Small intestine (tissue), 7 donors: Measurements from ENCODE around the gene ATXN7. TPM values are rescaled to one million over a fixed set of nuclear protein-coding genes. Genes with fewer than 3 reads are reported as not detected.

Experiments used
- DNase-seq, 2 donors: peaks; one replicate each; pipeline versions ENCODE4 v3.0.0 to v3.0.0-alpha.2; 2013
- FAIRE-seq: peaks from 2 replicates; lab custom pipeline; 2012; peaks lifted over from hg19 to GRCh38; lab: Jason Lieb, UNC
- H3K27ac ChIP-seq, 3 donors: one replicate each; pipeline ENCODE4 v1.5.1; 2013; ENCODE audit warnings: low read length in 2 of 3, mild to moderate bottlenecking in 2 of 3, control low read depth in 1 of 3, inconsistent platforms in 1 of 3, low read depth in 1 of 3, moderate library complexity in 1 of 3
- H3K27me3 ChIP-seq, 3 donors: one replicate each; pipeline ENCODE4 v1.6.1; 2013; ENCODE audit warnings: low read length in 3 of 3, inconsistent platforms in 1 of 3; ENCODE audit not compliant: control insufficient read depth in 3 of 3, insufficient read depth in 3 of 3
- H3K36me3 ChIP-seq, 3 donors: one replicate each; pipeline ENCODE4 v1.6.1; 2013; ENCODE audit warnings: low read length in 3 of 3, inconsistent platforms in 1 of 3, low read depth in 1 of 3, mild to moderate bottlenecking in 1 of 3, moderate library complexity in 1 of 3; ENCODE audit not compliant: control insufficient read depth in 3 of 3, insufficient read depth in 2 of 3
- H3K4me1 ChIP-seq, 3 donors: one replicate each; pipeline ENCODE4 v1.6.1; 2013; ENCODE audit warnings: low read length in 2 of 3, inconsistent platforms in 1 of 3, low read depth in 1 of 3, mild to moderate bottlenecking in 1 of 3, moderate library complexity in 1 of 3; ENCODE audit not compliant: control insufficient read depth in 3 of 3, insufficient read depth in 2 of 3
- H3K4me3 ChIP-seq, 3 donors: one replicate each; pipeline ENCODE4 v1.5.1; 2013; ENCODE audit warnings: low read length in 3 of 3, control low read depth in 1 of 3, inconsistent platforms in 1 of 3, low read depth in 1 of 3, mild to moderate bottlenecking in 1 of 3, moderate library complexity in 1 of 3
- H3K9me3 ChIP-seq, 2 donors: one replicate each; pipeline ENCODE4 v1.6.1; 2013; ENCODE audit warnings: low read depth in 1 of 2, low read length in 1 of 2; ENCODE audit not compliant: control insufficient read depth in 2 of 2, insufficient read depth in 1 of 2
- WGBS, 3 donors: extraction: QIAGEN DNeasy Blood & Tissue Kit; methylation state at CpG; one replicate each; pipeline ENCODE4 v1.1.7; 2013; 5-methylcytosine and 5-hydroxymethylcytosine counted together
- polyA plus RNA-seq, 4 donors: library from polyadenylated mRNA; stranded (reverse) in 3 of 4; unstranded in 1 of 4; fragments of 200-250 nt in 3 of 4; fragments of 120-200 nt in 1 of 4; gene quantifications; one replicate each; pipeline versions ENCODE4 v1.2.1 to v1.2.3, GENCODE V29; 2013
- donor health status: healthy with polysubstance abuse.
- donor health status: control.
- donor health status: control.
- donor health status: Bipolar disorder and iron deficiency.
- donor health status: healthy.

ATXN7 gene
- polyA plus RNA-seq, 4 donors: 2.4 to 17.0 (median 5.3) TPM

GRCh38 chr3:64038253-64038767, 174.6 kb downstream of the ATXN7 start:
- H3K9me3 ChIP-seq: no peaks in the 10 kb centered on the region
- H3K36me3 ChIP-seq: no peaks in the 10 kb centered on the region
- H3K27ac ChIP-seq: no peak overlapping the region
- DNase-seq (no peak), FAIRE-seq (no peak)
- WGBS, 3 donors: 40 to 49% (median 47%) methylated on average over 4 of the region's 4 CpGs
- H3K4me3 ChIP-seq: no peak overlapping the region
- H3K4me1 ChIP-seq: no peaks in the 10 kb centered on the region
- H3K27me3 ChIP-seq: peaks cover 0 to 6% (median 2%) of the 10 kb centered on the region in 3 donors

DNA sequence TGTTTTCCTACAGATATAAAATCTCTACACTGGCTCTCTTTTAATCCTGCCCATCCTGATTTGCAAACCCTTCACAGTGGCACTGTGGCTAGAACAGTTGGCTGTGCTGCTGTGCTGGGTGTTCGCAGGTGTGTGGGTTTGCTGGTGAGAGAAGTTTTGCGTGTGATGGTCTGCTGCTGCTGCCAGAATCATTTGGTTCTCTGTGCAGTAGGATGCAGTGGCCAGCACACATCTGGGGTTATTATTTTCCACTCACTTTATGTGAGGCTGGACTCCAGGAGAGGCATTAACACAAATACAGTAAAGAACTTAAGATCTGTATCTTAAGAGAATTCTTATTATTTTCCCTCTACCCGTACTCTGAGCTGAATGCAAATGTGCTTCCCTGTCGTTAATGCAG, 175.7 kb downstream of the ATXN7 start:
- no peaks in the 10 kb centered on the region for H3K4me1 ChIP-seq
- no peaks in the 10 kb centered on the region for H3K36me3 ChIP-seq
- H3K4me3 ChIP-seq: no peak overlapping the region
- FAIRE-seq (no peak), DNase-seq (no peak)
- WGBS, 3 donors: 59 to 79% (median 64%) methylated on average over 4 of the region's 4 CpGs
- peaks cover 0 to 6% (median 2%) of the 10 kb centered on the region in 3 donors for H3K27me3 ChIP-seq
- no peak overlapping the region for H3K27ac ChIP-seq
- no peaks in the 10 kb centered on the region for H3K9me3 ChIP-seq

DNA sequence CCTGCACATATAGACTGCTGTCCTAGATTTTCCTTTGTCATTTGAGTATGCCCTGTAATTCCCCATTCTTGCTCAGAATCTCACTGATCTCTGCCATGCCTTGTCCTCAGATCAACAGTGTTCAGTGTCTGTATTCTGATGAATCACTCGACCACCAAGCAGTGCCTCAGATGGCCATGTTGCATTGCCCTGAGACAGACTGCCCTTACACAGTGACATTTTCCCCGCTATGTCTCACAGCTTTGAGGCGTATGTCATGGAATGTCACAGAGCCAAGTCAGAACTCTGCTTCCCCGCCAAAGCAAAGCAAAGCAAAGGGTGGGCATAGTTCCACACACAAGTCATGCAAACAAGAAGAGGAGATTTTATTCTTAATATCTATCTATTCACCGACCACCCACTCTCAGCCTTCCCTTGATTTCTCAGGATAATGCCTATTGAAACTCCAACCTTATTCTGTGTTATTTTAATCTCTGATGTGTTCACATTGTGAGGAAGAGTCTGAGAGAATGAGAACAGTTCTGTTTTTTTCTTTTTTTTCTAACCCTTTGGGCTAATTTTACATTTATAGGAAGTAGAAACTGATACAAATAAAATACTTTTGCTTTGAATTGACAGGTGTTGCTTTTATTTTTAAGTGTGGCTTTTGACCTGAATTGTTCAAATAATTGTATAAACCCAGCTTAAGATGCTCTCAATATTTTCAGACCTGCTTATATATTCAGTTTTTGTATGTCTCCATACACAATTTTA, 176.5 kb downstream of the ATXN7 start:
- Histone ChIP-seq H3K9me3 (no peaks in the 10 kb centered on the region), H3K4me1 (no peaks in the 10 kb centered on the region), H3K4me3 (no peak overlapping the region), H3K27ac (no peak overlapping the region), H3K36me3 (no peaks in the 10 kb centered on the region), H3K27me3 (peaks cover 0 to 6% (median 2%) of the 10 kb centered on the region in 3 donors)
- FAIRE-seq: no peak
- no peak for DNase-seq
- 62 to 72% (median 68%) methylated on average over 5 of the region's 5 CpGs for WGBS, 3 donors

GRCh38 chr3:64042952-64043351, 179.3 kb downstream of the ATXN7 start:
- Histone ChIP-seq H3K4me3 (no peak overlapping the region), H3K36me3 (no peaks in the 10 kb centered on the region), H3K27ac (no peak overlapping the region), H3K4me1 (no peaks in the 10 kb centered on the region), H3K27me3 (peaks cover 0 to 9% (median 2%) of the 10 kb centered on the region in 3 donors), H3K9me3 (no peaks in the 10 kb centered on the region)
- 60 to 75% (median 65%) methylated on average over 1 of the region's 1 CpG for WGBS, 3 donors
- FAIRE-seq (no peak), DNase-seq (no peak)

- Histone ChIP-seq H3K9me3 (no peaks in the 10 kb centered on the region), H3K36me3 (no peaks in the 10 kb centered on the region), H3K4me1 (no peaks in the 10 kb centered on the region), H3K27ac (no peak overlapping the region), H3K27me3 (peaks cover 0 to 10% (median 0%) of the 10 kb centered on the region in 3 donors), H3K4me3 (no peak overlapping the region)
- 62 to 76% (median 68%) methylated on average over 3 of the region's 3 CpGs for whole genome bisulfite sequencing, 3 donors
- DNase-seq (no peak), FAIRE-seq (no peak)
These were observed 182.9 kb downstream of the ATXN7 start for GRCh38 chr3:64046592-64046991.

DNA sequence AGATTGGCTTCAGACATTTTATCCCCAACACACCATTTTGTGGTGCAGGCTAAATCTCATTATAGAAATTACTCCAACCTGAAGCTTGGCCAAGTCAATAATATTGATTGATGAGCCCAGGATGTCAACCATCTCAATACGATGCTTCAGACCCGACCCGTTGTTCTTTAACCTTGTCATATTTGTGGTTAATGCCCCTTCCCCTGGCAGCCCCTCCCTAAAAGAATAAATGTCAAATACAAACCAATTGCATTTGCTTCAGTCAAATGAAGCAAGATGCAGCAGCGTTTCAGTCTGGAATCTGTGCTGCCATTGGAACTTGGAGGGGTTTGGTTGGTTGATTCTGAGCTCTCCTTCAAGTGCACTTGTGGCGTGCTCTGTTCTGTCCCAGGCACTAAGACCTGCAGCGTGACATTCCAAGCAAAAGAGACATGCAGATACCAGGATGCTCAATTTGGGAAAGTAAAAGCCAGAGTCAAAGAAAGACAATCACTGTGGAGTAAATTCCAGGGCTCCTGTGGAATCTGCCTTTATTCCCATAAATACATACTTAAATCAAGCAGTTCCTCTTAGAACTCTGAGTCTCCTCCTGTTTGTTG, 183.4 kb downstream of the ATXN7 start:
- H3K4me1 ChIP-seq: no peaks in the 10 kb centered on the region
- 41 to 66% (median 62%) methylated on average over 6 of the region's 6 CpGs for WGBS, 3 donors
- FAIRE-seq: no peak
- H3K4me3 ChIP-seq: no peak overlapping the region
- H3K36me3 ChIP-seq: no peaks in the 10 kb centered on the region
- no peak overlapping the region for H3K27ac ChIP-seq
- H3K27me3 ChIP-seq: peaks cover 0 to 10% (median 0%) of the 10 kb centered on the region in 3 donors
- no peaks in the 10 kb centered on the region for H3K9me3 ChIP-seq
- no peak for DNase-seq

DNA sequence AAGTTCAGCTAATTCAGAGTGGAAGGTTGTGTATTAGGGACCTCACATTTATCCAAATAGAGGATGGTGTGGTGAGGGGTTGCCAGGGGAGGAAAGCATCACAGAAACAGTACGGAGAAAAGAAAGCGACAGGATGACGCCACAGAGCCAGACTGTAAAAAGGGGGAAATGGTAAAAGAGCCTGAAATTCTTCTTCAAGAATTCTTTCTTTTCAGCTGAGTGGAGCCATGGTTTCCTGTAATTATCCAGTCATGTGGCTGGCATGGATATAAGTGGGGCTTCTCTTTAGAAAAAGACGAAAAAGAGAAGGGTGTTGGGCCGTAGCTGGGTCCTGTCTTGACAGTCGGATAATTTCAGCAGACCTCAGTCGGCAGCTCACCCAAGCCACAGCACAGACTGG, 184.1 kb downstream of the ATXN7 start:
- FAIRE-seq: no peak
- Histone ChIP-seq H3K9me3 (no peaks in the 10 kb centered on the region), H3K4me3 (no peak overlapping the region), H3K36me3 (no peaks in the 10 kb centered on the region), H3K27me3 (peaks cover 0 to 10% (median 0%) of the 10 kb centered on the region in 3 donors), H3K27ac (no peak overlapping the region), H3K4me1 (no peaks in the 10 kb centered on the region)
- no peak for DNase-seq
- 85 to 93% (median 88%) methylated on average over 7 of the region's 7 CpGs for WGBS, 3 donors

GRCh38 chr3:64048631-64049061, 185.0 kb downstream of the ATXN7 start:
- Histone ChIP-seq H3K36me3 (no peaks in the 10 kb centered on the region), H3K4me3 (no peak overlapping the region), H3K27me3 (peaks cover 0 to 10% (median 0%) of the 10 kb centered on the region in 3 donors), H3K4me1 (no peaks in the 10 kb centered on the region), H3K27ac (no peak overlapping the region), H3K9me3 (no peaks in the 10 kb centered on the region)
- no peak for DNase-seq
- WGBS, 3 donors: 41 to 58% (median 50%) methylated on average over 3 of the region's 3 CpGs
- no peak for FAIRE-seq
